ENCODE measurements around the gene ACER2. TPM values are rescaled to one million over a fixed set of nuclear protein-coding genes. Genes with fewer than 3 reads are reported as not detected.
"Not testable (repeated sequence)": the region's sequence is repeated elsewhere in the genome, so short reads cannot be mapped to it uniquely, and the experiment has no call there.

Gene ACER2
- polyA plus RNA-seq, 4 donors, result 6.7 to 25.8 (median 11.5) TPM

DNA sequence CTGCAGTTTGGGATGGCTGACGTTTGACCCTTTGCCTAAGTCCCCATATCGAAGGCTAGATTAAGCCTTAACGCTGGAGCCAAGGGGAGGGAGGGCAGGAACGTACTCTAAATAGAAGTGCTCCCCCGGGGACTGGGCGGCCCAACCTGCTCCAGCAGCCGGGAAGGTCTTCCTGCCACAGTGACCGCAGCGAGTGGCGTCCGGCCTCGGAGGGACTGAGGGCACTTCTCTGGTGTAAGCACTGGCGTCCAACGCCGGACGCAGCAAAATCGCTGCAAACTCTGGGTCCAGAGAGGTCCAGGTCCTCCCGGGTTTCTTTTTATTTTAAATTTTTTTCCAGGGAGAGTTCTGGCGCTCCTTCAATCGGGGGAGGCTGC, 505 bp upstream of the ACER2 start:
- DNase-seq (ENCODE audit: low read depth in 4 of 4, low spot score in 3 of 4), result no peak

DNA sequence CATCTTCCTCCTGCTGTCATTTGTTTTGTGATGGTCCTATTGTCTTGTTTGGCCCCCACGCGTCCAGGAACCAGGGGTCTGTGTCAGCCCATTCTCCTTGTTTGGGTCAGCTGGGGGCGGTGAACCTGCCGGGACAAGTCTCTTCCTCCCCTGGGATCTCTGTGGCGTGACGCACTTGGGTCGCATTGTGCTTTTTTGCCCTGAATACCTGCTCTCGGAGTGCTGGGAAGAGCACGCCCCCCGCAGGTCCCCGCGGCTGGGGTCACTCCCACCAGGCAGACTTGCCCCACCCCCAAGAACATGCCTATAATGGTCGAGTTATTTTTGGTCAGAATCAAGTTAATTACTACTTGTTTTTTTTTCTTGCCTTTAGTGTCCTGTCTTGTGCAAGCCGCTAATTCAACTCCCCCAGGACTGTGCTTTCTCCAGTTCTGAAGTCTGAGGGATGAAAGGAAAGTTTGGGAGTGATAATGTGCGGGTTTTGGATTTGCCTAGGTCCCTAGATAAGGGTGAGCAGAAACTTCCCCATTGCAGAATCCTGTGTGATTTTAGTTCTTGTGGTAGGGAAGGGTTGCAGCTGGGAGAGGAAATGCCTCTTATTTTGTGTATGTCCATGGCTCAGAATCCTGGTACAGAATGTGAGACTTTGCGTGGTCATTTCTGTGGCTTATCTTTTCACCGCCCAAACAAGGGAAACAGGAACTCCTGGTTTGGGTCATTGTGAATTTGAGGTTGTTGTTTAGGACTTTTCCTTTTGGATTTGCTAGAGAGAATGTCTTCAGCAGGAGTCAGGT, 789 bp downstream of the ACER2 start:
- no peak for DNase-seq (ENCODE audit: low read depth in 4 of 4, low spot score in 3 of 4)

GRCh38 chr9:19410195-19410503, 1.3 kb downstream of the ACER2 start:
- DNase-seq (ENCODE audit: low read depth in 4 of 4, low spot score in 3 of 4), result no peak

DNA sequence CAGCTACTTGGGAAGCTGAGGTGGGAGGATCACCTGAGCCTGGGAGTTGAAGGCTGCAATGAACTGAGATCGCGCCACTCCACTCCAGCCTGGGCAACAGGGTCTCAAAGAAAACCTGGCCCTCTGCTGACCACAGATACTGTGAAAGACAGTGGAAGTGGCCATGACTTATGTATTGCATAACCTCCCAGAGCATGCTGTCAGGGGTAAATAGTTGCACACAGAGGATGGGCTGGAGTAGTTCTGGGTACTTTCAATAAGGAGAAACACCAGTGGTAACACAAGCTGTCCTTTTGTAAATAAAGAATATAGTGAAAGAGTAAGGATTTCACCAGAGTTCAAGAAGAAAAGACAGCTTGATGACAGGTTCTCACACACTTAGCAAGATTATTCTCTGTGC, 1.8 kb downstream of the ACER2 start:
- no peak for DNase-seq (ENCODE audit: low read depth in 4 of 4, low spot score in 3 of 4)

DNA sequence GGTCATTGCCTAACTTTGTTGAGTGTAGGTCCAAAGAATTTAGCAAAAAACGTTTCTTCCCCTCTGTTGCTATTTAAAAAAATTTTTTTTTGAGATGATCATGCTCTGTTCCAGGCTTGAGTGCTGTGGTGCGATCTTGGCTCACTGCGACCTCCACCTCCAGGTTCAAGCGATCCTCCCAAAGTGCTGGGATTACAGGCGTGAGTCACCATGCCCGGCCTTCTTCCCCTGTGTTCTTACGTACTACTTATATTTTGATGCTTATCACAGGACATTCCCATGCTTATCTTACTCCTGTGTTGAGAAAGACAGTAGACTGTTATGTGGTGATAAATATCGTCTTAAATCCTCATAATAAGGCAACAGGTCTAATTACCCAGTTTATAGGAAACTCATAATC, 2.5 kb downstream of the ACER2 start:
- no peak for DNase-seq (ENCODE audit: low read depth in 4 of 4, low spot score in 3 of 4)

DNA sequence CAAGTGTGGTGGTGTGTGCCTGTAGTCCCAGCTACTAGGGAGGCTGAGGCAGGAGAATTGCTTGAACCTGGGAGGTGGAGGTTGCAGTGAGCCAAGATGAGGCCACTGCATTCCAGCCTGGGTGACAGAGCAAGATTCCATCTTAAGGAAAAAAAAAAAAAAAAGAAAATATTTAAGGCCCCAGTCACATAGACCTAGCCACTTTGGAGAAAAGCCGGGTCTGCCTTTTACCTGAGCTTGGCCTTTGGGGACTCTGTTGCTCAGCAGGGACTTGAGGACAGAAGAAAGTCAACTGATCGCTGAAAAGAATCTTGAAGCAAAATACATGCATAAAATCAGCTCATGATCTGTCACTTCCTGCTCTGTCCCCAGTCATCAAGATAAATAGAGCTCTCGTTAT, 4.6 kb downstream of the ACER2 start:
- not testable (repeated sequence) for DNase-seq (ENCODE audit: low read depth in 4 of 4, low spot score in 3 of 4)

DNA sequence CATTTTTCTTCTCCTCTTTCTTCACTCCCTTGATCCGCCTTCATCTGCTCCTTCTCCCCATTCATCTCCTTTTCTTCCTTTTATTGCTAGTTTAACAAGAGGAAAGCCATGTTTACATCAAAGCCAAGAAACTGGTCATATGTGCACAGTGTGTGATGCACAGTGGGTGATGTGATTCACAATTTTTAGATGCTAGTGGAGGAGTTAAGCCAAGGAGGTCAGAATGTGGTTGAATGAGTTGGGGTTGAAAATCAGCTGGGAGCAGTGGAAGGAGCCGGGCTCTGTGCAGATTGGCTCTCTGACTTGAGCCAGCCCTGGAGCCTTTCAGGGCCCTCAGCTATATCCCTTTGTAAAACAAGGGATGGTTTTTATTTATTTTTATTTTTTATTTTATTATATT, 7.3 kb downstream of the ACER2 start:
- no peak for DNase-seq (ENCODE audit: low read depth in 4 of 4, low spot score in 3 of 4)

- no peak for DNase-seq (ENCODE audit: low read depth in 4 of 4, low spot score in 3 of 4)
Observed at GRCh38 chr9:19420877-19421276, 12.1 kb downstream of the ACER2 start.

- DNase-seq (ENCODE audit: low read depth in 4 of 4, low spot score in 3 of 4), result no peak
Observed at GRCh38 chr9:19423163-19423562, 14.4 kb downstream of the ACER2 start.

GRCh38 chr9:19424176-19424779, 15.5 kb downstream of the ACER2 start:
- no peak for DNase-seq (ENCODE audit: low read depth in 4 of 4, low spot score in 3 of 4)

GRCh38 chr9:19429595-19429994, 20.8 kb downstream of the ACER2 start:
- DNase-seq (ENCODE audit: low read depth in 4 of 4, low spot score in 3 of 4), result no peak

DNA sequence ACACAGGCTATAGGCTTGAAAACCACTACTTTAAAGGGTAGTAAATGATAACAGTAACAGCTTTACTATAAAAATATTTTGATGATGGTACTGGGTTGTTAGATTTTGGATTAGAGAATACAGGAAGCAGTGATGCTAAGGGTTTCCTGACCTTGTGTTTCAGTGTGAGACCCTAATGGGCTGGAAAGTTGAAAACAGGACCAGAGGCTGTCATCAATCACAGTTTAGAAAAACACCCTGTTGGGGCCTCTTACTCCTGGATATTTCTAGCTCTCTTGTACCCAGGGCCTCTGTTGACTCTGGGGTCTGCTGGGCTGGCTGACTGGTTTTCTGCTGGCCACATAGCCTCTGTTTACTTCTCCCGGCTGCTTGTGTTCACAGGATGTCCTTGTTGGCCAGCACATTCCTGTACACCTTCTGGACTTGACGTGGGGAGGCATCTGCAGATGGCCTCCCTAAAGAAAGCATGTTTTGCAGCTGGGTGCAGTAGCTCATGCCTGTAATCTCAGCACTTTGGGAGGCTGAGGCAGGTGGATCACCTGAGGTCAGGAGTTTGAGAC, 21.5 kb downstream of the ACER2 start:
- no peak for DNase-seq (ENCODE audit: low read depth in 4 of 4, low spot score in 3 of 4)

DNA sequence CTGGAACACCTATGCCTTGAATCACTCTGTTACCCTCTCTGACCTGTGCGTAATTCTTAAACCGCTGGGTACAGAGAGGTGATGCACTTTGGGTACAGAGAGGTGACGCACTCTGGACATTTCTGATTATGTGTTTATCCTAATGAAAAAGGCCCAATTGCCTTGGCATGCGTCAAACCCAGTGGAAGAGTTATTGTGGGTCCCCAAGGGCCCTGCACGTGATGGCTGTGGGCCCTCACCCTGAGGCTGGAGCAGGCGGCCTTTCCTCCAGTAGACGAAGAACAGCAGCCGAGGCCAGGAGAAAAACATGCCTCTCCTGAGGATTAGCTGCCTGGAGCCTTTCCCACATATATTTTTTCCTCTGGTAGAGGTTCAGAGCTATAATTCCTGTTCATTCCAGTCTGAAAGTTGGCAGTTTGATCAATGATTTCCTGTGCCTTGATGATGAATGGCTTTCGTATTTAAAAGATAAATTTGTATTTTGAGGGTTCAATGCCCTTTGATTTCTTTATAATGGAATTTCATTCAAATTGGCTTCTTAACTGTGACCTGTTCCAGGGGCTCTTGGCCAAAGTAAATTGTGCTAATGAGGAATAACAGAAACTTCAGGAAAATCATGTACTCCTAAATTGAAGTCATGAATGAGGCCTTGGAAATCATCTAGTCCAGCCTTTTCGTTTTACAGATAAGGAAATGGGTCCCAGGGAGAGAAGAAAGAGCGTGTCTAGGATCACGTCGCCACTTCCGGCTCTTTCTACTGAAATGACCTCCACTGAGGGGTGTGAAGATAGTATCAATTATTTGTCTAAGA, 22.8 kb downstream of the ACER2 start:
- DNase-seq (ENCODE audit: low read depth in 4 of 4, low spot score in 3 of 4), result peak in 3 of 4 donors; percentile 44 to 73 (median 59)

DNA sequence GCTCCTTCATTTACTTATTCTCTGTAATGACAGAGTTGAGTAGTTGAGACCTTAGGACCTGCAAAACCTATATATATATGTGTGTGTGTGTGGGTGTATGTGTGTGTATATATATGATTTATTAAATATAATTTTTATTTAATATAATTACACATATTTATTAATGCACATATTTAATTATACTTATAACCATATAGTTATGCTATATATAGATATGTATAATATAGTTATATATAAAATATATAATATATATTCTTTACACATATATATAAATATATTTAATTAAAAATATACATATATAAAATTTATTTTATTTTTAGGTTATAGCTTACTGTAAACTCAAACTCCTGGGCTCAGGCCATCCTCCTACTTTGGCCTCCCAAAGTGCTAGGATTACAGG, 23.7 kb downstream of the ACER2 start:
- DNase-seq (ENCODE audit: low read depth in 4 of 4, low spot score in 3 of 4), result no peak

GRCh38 chr9:19433729-19434128, 24.9 kb downstream of the ACER2 start:
- DNase-seq (ENCODE audit: low read depth in 4 of 4, low spot score in 3 of 4), result not testable (repeated sequence)

- DNase-seq (ENCODE audit: low read depth in 4 of 4, low spot score in 3 of 4), result no peak
Observed at GRCh38 chr9:19440376-19440775, 31.6 kb downstream of the ACER2 start.

DNA sequence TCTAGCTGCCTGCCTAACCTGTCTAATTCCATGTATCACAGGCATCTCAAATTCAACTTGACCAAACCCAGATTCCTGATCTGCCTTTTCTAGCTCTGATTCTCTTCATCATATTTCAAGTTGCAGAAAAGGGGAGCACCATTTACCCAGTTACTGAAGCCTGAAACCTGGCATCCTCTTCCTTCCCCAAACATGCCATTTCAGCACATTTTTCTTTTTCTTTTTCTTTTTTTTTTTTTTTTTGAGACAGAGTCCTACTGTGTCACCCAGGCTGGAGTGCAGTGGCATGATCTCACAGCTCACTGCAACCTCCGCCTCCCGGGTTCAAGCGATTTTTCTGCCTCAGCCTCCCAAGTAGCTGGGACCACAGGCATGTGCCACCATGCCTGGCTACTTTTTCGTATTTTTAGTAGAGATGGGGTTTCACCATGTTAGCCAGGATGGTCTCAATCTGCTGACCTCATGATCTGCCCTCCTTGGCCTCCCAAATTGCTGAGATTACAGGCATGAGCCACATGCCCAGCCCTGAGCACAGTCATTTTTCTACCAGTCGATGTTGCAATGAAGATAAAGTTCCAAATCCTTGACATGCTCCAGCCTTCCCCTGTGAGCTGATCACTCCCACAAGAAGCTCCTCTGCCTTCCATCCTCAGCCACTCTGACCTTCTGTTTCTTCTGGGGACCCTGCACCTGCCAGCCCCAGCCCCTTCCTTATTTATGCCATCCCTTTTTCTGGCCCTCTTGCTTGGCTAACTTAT, 32.2 kb downstream of the ACER2 start:
- DNase-seq (ENCODE audit: low read depth in 4 of 4, low spot score in 3 of 4), result no peak

DNA sequence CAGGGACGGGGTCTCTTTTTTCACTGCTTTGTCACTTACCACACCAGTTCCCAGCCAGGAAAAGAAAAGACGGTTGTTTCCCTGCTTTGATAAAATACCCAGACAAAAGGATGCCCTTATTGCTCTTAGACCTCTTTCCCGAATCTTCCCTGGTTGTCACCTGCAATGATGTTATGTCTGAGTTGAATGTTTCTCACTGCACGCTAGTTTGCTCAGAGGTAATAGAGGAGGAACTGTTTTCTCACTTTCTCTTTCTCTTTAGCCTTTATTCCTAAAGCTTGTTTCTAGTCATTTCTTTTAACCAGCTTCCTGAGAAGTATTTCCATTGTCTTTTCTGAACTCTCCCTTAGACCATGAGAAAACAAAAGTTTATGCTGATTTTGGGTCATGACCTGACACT, 32.9 kb downstream of the ACER2 start:
- no peak for DNase-seq (ENCODE audit: low read depth in 4 of 4, low spot score in 3 of 4)

DNA sequence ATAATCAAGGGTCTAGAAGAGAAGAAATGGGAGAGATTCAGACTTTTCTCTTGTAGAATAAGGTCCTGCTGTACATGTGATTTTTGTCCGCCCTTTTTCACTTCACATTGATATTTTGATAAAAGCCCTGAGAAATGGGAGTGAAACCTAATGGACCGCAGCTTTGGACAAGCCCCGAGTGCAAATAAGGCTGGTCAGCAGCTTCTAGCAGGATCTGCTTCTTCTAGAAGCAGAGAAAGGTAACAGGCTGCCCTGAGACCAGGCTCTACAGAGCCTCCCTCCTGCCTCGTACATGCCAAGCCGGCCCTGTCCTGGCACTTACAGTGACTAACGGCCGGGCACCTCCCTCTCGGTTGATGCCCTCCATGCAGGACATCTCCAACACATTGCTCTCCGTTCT, 33.4 kb downstream of the ACER2 start:
- no peak for DNase-seq (ENCODE audit: low read depth in 4 of 4, low spot score in 3 of 4)

DNA sequence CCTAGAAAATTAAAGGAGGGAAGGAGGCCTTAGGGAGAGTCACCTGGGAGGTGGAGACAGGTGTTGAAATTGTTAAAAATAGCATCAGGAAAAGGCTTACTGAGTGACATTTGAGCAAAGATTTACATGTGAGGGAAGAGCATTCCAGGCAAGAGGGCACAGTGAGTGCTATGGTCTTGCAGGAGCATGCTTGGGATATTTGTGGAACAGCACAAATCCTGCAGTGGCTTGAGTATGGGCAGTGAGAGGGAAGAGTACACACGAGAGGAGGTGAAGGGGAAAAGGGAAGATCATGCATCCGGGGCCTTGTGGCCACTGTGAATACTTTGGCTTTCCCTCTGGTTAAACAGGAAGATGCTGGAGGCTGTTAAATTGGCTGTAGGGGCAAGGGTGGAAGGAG, 36.6 kb downstream of the ACER2 start:
- no peak for DNase-seq (ENCODE audit: low read depth in 4 of 4, low spot score in 3 of 4)

- no peak for DNase-seq (ENCODE audit: low read depth in 4 of 4, low spot score in 3 of 4)
Observed at GRCh38 chr9:19446361-19446861, 37.6 kb downstream of the ACER2 start.

All from right renal pelvis (tissue), 4 donors.